Adrenal gland (tissue), 5 donors: ENCODE results near the gene MSLN.

Experiments
- POLR2A ChIP-seq, 2 donors: fragments of 450-650 bp; IDR thresholded peaks; one replicate each; pipeline ENCODE4 v1.6.1; 2017; ENCODE audit warnings: antibody characterized with exemption in 2 of 2, mild to moderate bottlenecking in 2 of 2, moderate library complexity in 1 of 2
- TF ChIP-seq, protein P1 (sequence below), 6 experiments: fragments of 450-650 bp in 4 of 6; fragments of 200-600 bp in 2 of 6; sonication (generic) in 1 of 6; IDR thresholded peaks; 1 replicate in 5 of 6; 2 replicates in 1 of 6; pipeline versions ENCODE4 v1.5.1 to v1.8.0; 2016 to 2021; ENCODE audit warnings: antibody characterized with exemption in 6 of 6, mild to moderate bottlenecking in 2 of 6, moderate library complexity in 1 of 6
- donor health status: DM: no; HTN: no; CAD: no.

DNA sequence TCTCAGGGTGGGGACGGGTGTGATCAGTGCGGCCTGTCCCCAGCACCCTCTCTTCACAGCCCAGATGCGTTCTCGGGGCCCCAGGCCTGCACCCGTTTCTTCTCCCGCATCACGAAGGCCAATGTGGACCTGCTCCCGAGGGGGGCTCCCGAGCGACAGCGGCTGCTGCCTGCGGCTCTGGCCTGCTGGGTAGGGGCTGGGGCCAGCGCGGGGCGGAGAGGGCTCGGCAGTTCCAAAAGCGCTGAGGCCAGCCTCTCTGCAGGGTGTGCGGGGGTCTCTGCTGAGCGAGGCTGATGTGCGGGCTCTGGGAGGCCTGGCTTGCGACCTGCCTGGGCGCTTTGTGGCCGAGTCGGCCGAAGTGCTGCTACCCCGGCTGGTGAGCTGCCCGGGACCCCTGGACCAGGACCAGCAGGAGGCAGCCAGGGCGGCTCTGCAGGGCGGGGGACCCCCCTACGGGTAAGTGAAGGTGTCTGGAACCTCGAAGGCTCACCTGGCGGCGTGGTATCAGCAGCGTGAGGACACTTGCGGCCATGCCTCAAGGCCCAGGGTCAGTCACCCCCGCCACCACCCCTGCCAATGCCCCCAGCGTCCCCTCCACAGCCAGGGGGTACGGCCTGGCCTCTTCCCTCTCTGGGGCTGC lies 4.4 kb downstream of the MSLN start:
- TF ChIP-seq, protein P1, sequence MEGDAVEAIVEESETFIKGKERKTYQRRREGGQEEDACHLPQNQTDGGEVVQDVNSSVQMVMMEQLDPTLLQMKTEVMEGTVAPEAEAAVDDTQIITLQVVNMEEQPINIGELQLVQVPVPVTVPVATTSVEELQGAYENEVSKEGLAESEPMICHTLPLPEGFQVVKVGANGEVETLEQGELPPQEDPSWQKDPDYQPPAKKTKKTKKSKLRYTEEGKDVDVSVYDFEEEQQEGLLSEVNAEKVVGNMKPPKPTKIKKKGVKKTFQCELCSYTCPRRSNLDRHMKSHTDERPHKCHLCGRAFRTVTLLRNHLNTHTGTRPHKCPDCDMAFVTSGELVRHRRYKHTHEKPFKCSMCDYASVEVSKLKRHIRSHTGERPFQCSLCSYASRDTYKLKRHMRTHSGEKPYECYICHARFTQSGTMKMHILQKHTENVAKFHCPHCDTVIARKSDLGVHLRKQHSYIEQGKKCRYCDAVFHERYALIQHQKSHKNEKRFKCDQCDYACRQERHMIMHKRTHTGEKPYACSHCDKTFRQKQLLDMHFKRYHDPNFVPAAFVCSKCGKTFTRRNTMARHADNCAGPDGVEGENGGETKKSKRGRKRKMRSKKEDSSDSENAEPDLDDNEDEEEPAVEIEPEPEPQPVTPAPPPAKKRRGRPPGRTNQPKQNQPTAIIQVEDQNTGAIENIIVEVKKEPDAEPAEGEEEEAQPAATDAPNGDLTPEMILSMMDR (IDR thresholded peaks at IDR 0.05) = no peak
- TF ChIP-seq POLR2A (IDR thresholded peaks at IDR 0.05) = no peak
